Myocyte (in vitro differentiated cells): ENCODE measurements around the gene TDRD1. TPM values are rescaled to one million over a fixed set of nuclear protein-coding genes. Genes with fewer than 3 reads are reported as not detected.

Source experiments
- DNase-seq: peaks from one replicate; pipeline ENCODE4 v3.0.0-alpha.2; 2012; ENCODE audit warnings: low read depth
- total RNA-seq: library from RNA; depleted of rRNA; stranded (reverse); fragments of >200 nt; gene quantifications from 2 replicates; pipeline ENCODE4 v1.2.3, GENCODE V29; 2014

The TDRD1 gene
- total RNA-seq, 1 donor from 2014 or later = 0.51 TPM

- DNase-seq = no peak
Observed at GRCh38 chr10:114175667-114176066, 3.5 kb upstream of the TDRD1 start.

GRCh38 chr10:114176511-114176910 is 2.6 kb upstream of the TDRD1 start:
- no peak for DNase-seq

DNA sequence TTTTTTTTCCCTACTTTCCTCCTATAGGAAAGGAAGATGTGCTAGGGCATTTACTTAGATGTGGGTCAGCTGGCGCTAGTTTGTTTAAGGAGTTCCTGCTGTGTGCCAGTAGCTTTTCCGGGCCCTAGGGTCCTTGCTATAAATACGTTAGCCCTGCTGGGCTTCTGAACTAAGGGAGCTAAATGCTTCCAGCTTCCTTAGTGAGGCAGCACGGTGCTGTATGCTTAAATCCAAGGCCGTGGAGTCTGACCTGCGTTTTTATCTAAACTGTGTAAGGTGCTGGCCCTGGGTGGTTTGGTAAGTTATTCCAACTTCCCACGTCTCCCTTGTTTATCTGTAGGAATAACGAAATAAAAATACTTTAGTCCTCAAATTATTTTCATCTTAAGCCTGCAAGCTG is 594 bp downstream of the TDRD1 start:
- no peak for DNase-seq

DNA sequence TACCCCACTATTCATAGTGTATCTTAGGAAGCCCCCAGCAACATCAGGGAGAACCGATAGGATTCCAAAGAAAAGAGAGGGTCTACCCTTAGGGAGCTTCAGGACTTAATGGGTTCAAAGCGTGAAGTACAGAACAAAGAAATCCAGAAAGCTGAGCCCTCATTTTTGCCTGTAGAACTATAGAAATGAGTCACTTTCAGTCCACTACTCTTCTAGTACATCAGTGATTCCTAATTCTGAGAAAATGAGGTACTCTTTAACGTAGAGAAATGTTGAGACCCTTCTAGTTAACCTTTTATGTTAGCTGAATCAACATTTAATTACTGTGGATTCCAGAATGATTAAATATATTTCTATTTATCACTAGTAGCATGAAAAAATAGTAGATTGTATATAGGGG is 1.8 kb downstream of the TDRD1 start:
- no peak for DNase-seq

DNA sequence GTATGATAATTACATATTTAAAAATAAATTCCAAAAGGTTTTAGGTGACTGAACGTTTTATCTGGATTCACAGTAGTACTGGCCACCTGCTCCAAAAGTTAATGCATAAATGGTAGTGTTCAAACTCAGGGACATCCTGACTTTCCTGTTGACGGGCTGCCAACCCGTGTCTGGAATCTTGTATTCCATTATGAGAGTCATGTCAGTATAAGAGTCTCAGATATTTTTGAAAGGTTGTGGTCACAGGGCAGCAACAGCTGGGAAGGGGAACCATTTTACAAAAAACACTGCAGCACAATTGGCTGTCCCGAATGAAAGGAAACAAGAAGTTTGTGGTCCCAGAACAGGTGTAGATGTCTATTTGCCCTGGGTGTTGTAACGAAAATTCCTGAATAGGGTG is 2.8 kb downstream of the TDRD1 start:
- peak; percentile 98 for DNase-seq

DNA sequence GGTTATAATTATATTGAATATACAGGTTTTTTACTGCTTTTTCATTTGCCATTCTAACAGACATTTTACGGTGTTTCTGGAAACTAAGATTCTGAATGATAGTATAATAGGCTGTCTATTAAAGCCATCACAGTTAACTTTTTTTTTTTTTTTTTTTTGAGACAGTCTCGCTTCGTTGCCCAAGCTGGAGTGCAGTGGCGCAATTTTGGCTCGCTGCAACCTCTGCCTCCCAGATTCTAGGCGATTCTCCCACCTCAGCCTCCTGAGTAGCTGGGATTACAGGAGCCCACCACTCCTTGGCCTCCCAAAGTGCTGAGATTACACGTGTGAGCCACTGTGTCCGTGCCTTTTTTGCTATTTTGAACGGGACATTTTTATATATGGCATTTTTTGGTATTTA is 4.4 kb downstream of the TDRD1 start:
- no peak for DNase-seq

DNA sequence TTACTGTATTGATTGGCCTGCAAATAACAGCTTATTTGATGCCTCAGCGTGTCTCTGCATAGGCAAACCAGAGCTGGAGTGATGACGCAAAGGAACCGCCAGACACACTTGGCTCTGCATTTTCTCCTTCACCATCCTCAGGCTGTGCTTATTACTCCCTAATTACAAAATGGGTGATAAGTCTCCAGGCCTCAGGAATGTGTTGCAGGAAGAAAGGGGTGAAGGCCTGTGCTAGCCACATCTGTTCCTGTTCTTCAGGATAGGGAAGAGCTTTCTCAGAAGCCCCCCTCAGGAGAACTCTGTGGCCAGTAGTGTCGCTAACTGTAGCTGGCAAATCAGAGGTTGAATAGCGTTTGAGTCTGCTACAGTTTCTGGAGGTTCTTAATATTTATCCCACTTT is 5.1 kb downstream of the TDRD1 start:
- DNase-seq = peak; percentile 26

- DNase-seq = peak; percentile 29
Observed at GRCh38 chr10:114188001-114188400, 8.8 kb downstream of the TDRD1 start.

DNA sequence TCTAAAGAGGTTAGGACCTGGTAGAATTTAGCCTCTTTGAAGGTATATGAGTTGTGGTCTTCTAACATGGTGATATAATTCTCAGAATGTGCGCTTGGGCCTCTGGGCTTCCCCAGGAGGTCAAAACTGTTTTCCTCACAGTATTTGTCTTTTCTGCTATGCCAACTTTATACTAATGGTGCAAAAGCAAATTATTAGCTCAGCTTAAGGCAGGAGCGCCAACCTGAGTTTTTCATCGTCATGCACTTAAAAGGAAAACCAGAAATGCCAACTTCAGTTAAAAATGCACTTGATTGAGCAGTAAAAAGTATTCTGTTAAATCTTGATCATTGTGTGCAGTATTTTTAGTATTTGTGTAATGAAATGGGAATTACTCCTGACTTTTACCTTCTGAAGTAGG is 9.7 kb downstream of the TDRD1 start:
- DNase-seq = no peak

GRCh38 chr10:114189700-114190099 is 10.5 kb downstream of the TDRD1 start:
- DNase-seq = no peak

GRCh38 chr10:114195079-114195478 is 15.9 kb downstream of the TDRD1 start:
- DNase-seq = no peak

GRCh38 chr10:114199239-114199638 is 20.1 kb downstream of the TDRD1 start:
- peak; percentile 12 for DNase-seq

DNA sequence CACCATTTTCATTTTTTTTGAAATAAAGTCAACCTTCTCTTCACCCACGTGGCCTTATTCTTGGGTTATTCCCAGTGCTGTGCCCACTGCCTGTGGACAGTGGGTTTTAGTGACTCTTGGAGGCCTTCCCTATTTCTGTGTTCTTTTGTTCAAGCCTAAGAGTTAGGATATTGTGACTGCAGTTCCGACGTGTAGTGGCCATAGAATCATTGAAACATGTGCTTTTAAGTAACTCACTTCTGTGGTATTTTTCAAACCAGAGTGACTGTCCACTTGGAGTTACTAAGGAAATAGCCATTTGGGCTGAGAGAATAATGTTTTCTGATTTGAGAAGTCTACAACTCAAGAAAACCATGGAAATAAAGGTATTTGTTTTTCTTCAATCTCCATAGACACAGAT is 23.7 kb downstream of the TDRD1 start:
- no peak for DNase-seq

- DNase-seq = no peak
Observed at GRCh38 chr10:114206902-114207301, 27.7 kb downstream of the TDRD1 start.

DNA sequence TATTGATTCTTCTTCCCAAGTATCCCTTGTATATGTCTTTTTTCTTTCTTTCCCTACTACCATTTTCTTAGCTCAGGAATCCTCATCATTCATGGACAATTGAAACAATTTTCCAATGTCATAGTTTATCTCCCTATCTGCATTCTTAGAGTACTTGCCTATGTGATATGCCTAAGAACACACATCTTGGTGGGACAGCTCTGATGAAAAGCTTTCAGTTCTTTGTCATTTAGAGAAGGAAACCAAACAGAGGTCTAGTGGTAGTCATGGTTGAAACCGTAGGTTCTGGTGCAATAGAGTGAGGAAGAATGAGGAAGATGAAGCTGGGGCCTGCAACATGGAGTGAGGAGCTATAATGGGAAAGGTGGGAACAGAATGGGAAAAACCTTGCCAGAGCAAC is 28.2 kb downstream of the TDRD1 start:
- DNase-seq = no peak

- DNase-seq = peak; percentile 70
Observed at GRCh38 chr10:114208351-114208750, 29.2 kb downstream of the TDRD1 start.

- DNase-seq = no peak
Observed at GRCh38 chr10:114212153-114212552, 33.0 kb downstream of the TDRD1 start.

DNA sequence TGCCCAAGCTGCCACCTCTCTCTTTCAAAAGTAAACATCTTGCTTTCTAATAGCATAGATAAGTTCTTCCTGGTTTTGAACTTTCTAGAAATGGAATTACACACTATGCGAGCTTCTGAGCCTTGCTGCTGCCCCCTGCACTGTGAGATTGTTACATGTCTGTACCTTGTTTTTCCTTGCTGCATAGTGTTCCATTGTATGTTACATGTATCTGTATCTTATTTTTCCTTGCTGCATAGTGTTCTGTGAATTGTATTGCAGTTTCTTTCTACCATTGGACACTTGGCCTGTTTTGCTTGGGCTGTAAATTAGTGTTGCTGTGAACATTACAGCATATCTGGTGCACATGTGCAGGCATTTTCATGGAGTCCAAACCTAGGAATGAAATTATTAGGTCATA is 35.9 kb downstream of the TDRD1 start:
- DNase-seq = no peak

GRCh38 chr10:114220281-114220680 is 41.1 kb downstream of the TDRD1 start:
- DNase-seq = no peak

- DNase-seq = no peak
Observed at GRCh38 chr10:114221235-114221634, 42.1 kb downstream of the TDRD1 start.

GRCh38 chr10:114223066-114223465 is 43.9 kb downstream of the TDRD1 start:
- DNase-seq = no peak

DNA sequence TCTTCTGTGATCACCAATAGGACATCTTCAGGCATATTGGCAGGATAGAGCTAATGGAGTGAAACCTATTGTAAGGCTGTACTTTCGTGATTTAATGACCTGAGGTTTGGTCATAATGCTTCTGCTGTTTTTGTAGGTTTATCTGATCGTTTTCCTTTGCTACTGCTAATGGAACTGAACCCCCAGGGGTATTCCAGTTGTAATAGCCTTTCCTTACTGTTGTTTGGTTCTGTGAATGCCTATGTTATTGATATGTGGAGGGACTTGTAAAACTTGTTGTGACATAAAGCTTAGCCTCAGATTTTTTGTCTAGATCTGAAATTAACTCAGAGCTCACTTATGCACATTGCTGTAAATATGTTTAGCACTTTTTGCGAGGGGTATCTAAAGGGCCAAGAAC is 49.0 kb downstream of the TDRD1 start:
- no peak for DNase-seq

DNA sequence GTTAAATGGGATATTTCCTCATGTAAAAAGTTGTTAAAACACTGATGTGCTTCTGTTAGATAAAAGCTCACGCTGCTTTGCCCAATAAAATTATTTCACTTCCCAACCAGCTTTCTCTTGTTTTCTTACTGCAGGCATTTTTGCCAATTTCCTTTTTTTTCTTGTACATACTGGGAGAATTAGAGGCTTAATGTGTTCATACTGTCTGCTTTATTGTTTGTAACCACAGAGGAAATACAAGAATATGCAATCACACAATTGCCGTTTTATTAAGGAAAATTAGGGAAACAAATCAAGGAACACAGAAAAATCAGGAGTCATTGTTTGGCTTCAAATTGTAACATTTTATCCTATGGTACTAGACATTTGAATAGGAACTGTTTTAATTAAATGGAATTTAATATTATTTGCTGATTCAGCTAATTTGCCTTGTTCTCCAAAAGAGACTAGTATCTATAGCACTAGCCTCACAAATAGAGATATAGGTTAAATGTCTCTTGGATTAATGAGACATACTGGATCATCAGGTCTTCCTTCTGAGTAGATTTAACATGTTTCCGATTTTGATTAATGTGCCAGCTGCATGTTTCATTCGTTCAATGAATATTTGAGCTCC is 53.5 kb downstream of the TDRD1 start:
- no peak for DNase-seq

DNA sequence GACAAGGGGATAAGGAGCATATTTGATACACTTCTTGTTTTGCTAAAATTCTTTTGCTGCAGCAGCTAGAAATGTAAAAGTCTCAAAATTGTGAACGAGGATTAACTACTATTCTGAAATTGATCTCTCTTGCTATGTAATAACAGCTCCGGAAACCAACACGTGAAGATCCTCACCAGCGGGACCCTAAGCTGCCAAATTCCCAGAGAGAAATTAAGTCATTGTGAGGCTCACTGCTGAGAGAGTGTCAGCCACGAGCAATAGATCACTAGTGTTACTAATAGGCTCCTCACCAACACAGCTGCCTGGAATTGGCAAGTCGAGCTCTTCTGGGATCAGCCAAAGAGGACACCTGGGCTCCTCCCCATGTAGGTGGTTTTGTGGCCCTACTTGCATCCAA is 54.3 kb downstream of the TDRD1 start:
- DNase-seq = no peak
